Prostate gland (tissue), 2 donors: ENCODE measurements around the gene OR2A42.
"Not testable (repeated sequence)": the region's sequence is repeated elsewhere in the genome, so short reads cannot be mapped to it uniquely, and the experiment has no call there.

Experiments used
- POLR2A ChIP-seq: fragments of 450-650 bp; IDR thresholded peaks from one replicate; pipeline ENCODE4 v1.6.1; 2016; ENCODE audit warnings: antibody characterized with exemption, mild to moderate bottlenecking
- TF ChIP-seq, protein P1 (sequence below), 4 experiments: fragments of 200-600 bp in 2 of 4; fragments of 450-650 bp in 2 of 4; sonication (generic) in 2 of 4; IDR thresholded peaks; 1 replicate in 3 of 4; 2 replicates in 1 of 4; pipeline ENCODE4 v1.5.1; 2016 to 2019; ENCODE audit warnings: antibody characterized with exemption in 4 of 4, mild to moderate bottlenecking in 2 of 4, moderate library complexity in 2 of 4

DNA sequence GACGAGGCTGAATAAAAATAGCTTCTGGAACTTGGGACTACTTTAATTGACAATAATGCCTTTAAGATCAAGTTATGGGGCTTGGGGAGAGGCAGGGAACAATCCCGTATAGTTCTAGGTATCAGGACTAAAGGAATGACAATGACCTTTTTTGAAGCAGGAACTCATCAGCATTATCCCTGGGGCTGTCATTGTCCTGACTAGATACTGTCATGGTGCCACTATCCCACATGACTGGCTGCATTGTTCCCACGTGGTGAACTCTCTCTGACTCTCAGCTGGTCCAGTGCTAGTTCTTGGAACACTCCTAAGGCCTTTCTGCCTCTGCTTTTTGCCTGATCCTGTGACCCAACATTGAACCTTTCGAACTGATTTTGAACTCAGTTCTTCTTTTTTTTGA lies 40.5 kb downstream of the OR2A42 start:
- TF ChIP-seq, protein P1, sequence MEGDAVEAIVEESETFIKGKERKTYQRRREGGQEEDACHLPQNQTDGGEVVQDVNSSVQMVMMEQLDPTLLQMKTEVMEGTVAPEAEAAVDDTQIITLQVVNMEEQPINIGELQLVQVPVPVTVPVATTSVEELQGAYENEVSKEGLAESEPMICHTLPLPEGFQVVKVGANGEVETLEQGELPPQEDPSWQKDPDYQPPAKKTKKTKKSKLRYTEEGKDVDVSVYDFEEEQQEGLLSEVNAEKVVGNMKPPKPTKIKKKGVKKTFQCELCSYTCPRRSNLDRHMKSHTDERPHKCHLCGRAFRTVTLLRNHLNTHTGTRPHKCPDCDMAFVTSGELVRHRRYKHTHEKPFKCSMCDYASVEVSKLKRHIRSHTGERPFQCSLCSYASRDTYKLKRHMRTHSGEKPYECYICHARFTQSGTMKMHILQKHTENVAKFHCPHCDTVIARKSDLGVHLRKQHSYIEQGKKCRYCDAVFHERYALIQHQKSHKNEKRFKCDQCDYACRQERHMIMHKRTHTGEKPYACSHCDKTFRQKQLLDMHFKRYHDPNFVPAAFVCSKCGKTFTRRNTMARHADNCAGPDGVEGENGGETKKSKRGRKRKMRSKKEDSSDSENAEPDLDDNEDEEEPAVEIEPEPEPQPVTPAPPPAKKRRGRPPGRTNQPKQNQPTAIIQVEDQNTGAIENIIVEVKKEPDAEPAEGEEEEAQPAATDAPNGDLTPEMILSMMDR (IDR thresholded peaks at IDR 0.05): not testable (repeated sequence)
- TF ChIP-seq POLR2A: not testable (repeated sequence)
